Measurements from ENCODE around the gene ACAN. TPM values are rescaled to one million over a fixed set of nuclear protein-coding genes. Genes with fewer than 3 reads are reported as not detected.

Gene ACAN
- total and polyA plus RNA-seq, 2 of the 8 experiments (the other 6 are each of a cell fraction or from before 2014, with no cell fraction given): 0.71 to 0.73 TPM

DNA sequence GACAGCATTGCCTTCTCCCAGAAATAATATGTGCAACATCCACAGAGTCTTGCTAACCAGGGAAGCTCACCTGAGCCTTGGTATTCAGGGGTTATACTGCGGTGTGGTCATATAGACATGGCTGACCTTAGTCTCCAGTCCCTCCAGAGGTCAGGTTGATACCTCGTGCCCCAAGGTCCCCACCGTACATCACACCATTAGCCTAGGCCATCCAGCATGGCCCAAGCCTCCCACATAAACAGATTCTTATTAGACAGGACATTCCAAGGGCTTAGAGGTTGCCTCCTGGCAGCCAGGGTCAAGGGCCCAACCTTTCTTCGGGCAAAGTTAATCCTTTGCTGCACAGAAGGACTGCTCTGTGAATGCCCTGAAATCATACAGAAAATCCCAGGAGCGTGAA, 18.8 kb downstream of the ACAN start:
- Histone ChIP-seq H4K20me1 (replicated peaks in 1 of 2; ENCODE audit: control insufficient read depth in 1 of 2, insufficient read depth in 2 of 2, low read length in 2 of 2) (no peaks in the 10 kb centered on the region), H4K91ac (replicated peaks; ENCODE audit: insufficient read length, low read length) (peak overlapping the region; percentile 65), H3K79me1 (ENCODE audit: low read depth, low read length) (no peaks in the 10 kb centered on the region), H3K36me3 (ENCODE audit: control insufficient read depth in 2 of 4, insufficient read depth in 4 of 4, low read length in 3 of 4) (no peaks in the 10 kb centered on the region), H4K8ac (ENCODE audit: extremely low read depth, insufficient read depth, low read length) (no peak overlapping the region), H3K23me2 (ENCODE audit: low read depth, low read length) (no peaks in the 10 kb centered on the region), H4K5ac (ENCODE audit: insufficient read length, low read depth, low read length) (no peak overlapping the region), H2BK15ac (ENCODE audit: low read length) (no peak overlapping the region), H3K14ac (ENCODE audit: insufficient read length) (no peak overlapping the region), H3K18ac (ENCODE audit: extremely low read depth, low read length) (no peak overlapping the region), H3K9me3 (ENCODE audit: insufficient read depth in 2 of 2, low read depth in 1 of 2, low read length in 1 of 2) (no peaks in the 10 kb centered on the region), H3K9ac (replicated peaks in 1 of 4; ENCODE audit: extremely low read depth in 1 of 4, low read depth in 3 of 4, low read length in 3 of 4) (no peak overlapping the region), H3K4me3 (ENCODE audit: extremely low read depth in 1 of 4, insufficient read depth in 2 of 4, low read depth in 3 of 4, low read length in 4 of 4) (no peak overlapping the region), H2AK5ac (ENCODE audit: low read depth, low read length) (no peak overlapping the region), H3K79me2 (ENCODE audit: control insufficient read depth in 1 of 2, insufficient read depth in 2 of 2, low read length in 2 of 2) (no peaks in the 10 kb centered on the region), H3K27ac (ENCODE audit: low read depth, low read length) (no peak overlapping the region), H3K27me3 (replicated peaks in 1 of 4; ENCODE audit: control insufficient read depth in 3 of 4, extremely low read depth in 1 of 4, insufficient read depth in 3 of 4, low read length in 3 of 4) (no peaks in the 10 kb centered on the region; a peak in 2 of 7 replicates), H3K23ac (ENCODE audit: insufficient read length) (no peak overlapping the region), H3K4me1 (replicated peaks in 1 of 4; ENCODE audit: control insufficient read depth in 3 of 4, insufficient read depth in 4 of 4, low read length in 3 of 4) (no peaks in the 10 kb centered on the region), H3K4me2 (ENCODE audit: insufficient read depth in 1 of 2, low read depth in 2 of 2, low read length in 2 of 2) (no peak overlapping the region), H2BK5ac (ENCODE audit: low read depth, low read length) (no peak overlapping the region), H2AFZ (ENCODE audit: low read length) (no peak overlapping the region), H2BK120ac (replicated peaks; ENCODE audit: low read depth, low read length) (no peak overlapping the region), H2BK12ac (ENCODE audit: low read depth, low read length) (no peak overlapping the region), H3K4ac (replicated peaks; ENCODE audit: insufficient read length, low read depth, low read length) (no peak overlapping the region), H3K56ac (replicated peaks; ENCODE audit: insufficient read length, low read depth, low read length) (no peak overlapping the region), H2BK20ac (ENCODE audit: low read length) (no peak overlapping the region)
- POLR2A ChIA-PET (ENCODE audit: partially characterized antibody): no interaction called here
- no peak for FAIRE-seq
- CTCF ChIA-PET (ENCODE audit: partially characterized antibody): interaction anchor here (0.6 to 1.1 kb wide), 2 partner anchors 12 to 16 kb away, joined by 3 read pairs; no protein-coding TSS in a partner anchor
- no peak for DNase-seq (ENCODE audit: low read depth in 1 of 2, low spot score in 2 of 2)
- WGBS, 2 experiments (ENCODE audit: extremely low coverage in 1 of 2, insufficient coverage in 1 of 2, insufficient read length in 1 of 2, insufficient replicate concordance in 2 of 2, low coverage in 1 of 2, low lambda C conversion rate in 2 of 2, missing lambda C conversion rate in 1 of 2): 65% methylated on average over 5 of the region's 5 CpGs; no CpG with 5 or more reads in 1 of the 2 experiments
- TF ChIP-seq TBP (IDR thresholded peaks at IDR 0.05; ENCODE audit: low read depth, low read length) (no peak), SRF (IDR thresholded peaks at IDR 0.05; ENCODE audit: low read depth, low read length) (no peak)
